ENCODE data around the gene ABCB8. TPM values are rescaled to one million over a fixed set of nuclear protein-coding genes. Genes with fewer than 3 reads are reported as not detected.

Gene ABCB8
- total and polyA plus RNA-seq, 9 of the 15 experiments (the other 6 are each of a cell fraction or from before 2014, with no cell fraction given), result 7.6 to 106 (median 36.3) TPM

DNA sequence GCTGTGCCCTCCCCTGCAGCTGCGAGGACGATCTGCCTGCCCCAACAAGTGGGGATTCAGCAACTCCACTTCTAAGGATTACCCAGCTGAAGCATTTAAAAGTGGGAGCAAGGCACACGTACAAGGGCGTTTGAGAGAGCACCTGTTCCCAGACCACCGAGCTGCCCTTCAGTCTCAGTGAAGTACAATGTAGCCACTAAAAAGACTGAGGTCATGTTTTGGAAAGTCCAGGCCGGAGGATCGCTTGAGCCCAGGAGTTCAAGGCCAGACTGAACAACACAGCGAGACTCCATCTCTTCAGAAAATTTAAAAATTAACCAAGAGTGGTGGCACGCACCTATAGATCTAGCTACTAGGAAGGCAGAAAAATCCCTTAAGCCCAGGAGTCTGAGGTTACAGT, 22.7 kb upstream of the ABCB8 start:
- DNase-seq (ENCODE audit: extremely low read depth in 1 of 4, low spot score in 3 of 4) (no peak), ATAC-seq (no peak), FAIRE-seq (no peak)
- no peaks in the 10 kb centered on the region for H3K36me3 ChIP-seq (ENCODE audit: control insufficient read depth, insufficient read depth, low read length)
- no peaks in the 10 kb centered on the region for H3K9me1 ChIP-seq (ENCODE audit: control insufficient read depth, insufficient read depth, low read length)
- H3K27me3 ChIP-seq (ENCODE audit: control insufficient read depth in 2 of 2, insufficient read depth in 2 of 2, low read length in 2 of 2), result no peaks in the 10 kb centered on the region
- ChIA-PET CTCF (ENCODE audit: low intra/inter-chr PET ratio) (no interaction called here), POLR2A (interaction anchor here (0.7 to 8.4 kb wide), 4 partner anchors 9 to 31 kb away, joined by 3 to 146 read pairs (median 10); partner anchors contain the start of genes ABCB8 and ATG9B)
- peaks cover 19% of the 10 kb centered on the region for H3K79me2 ChIP-seq (ENCODE audit: control insufficient read depth, insufficient read depth, low read length)
- no peak overlapping the region for H3K4me3 ChIP-seq
- 75% methylated on average over 9 of the region's 9 CpGs for WGBS (ENCODE audit: insufficient coverage, low coverage, missing lambda C conversion rate)
- in situ Hi-C loops (cut with MboI), result no loop called here
- H3K4me1 ChIP-seq (replicated peaks in 1 of 2; ENCODE audit: control insufficient read depth in 2 of 2, insufficient read depth in 2 of 2, low read length in 2 of 2), result peaks cover 35 to 63% of the 10 kb centered on the region in 2 experiments
- H3K9ac ChIP-seq (ENCODE audit: insufficient read depth in 1 of 2, low read depth in 2 of 2, low read length in 2 of 2), result no peak overlapping the region
- H2AFZ ChIP-seq (ENCODE audit: low read depth, low read length), result no peak overlapping the region
- no TSS peak for BruUV-seq (replicated peaks)
- no peak overlapping the region for H3K27ac ChIP-seq (ENCODE audit: extremely low read depth, low read depth, low read length)
- H3K9me3 ChIP-seq (replicated peaks; ENCODE audit: control insufficient read depth, insufficient read depth, low read depth, low read length), result no peaks in the 10 kb centered on the region
- H4K20me1 ChIP-seq (replicated peaks; ENCODE audit: control insufficient read depth, insufficient read depth, low read length), result no peaks in the 10 kb centered on the region
- TF ChIP-seq MYC (IDR thresholded peaks at IDR 0.05; ENCODE audit: low read depth, low read length), result no peak
- TF ChIP-seq MYC (CRISPR knock-in tag; IDR thresholded peaks at IDR 0.05; ENCODE audit: borderline replicate concordance, low read depth), result no peak
- TF ChIP-seq, protein P1, sequence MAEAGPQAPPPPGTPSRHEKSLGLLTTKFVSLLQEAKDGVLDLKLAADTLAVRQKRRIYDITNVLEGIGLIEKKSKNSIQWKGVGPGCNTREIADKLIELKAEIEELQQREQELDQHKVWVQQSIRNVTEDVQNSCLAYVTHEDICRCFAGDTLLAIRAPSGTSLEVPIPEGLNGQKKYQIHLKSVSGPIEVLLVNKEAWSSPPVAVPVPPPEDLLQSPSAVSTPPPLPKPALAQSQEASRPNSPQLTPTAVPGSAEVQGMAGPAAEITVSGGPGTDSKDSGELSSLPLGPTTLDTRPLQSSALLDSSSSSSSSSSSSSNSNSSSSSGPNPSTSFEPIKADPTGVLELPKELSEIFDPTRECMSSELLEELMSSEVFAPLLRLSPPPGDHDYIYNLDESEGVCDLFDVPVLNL (CRISPR knock-in tag; IDR thresholded peaks at IDR 0.05; ENCODE audit: low read depth), result no peak
- no peak for TF ChIP-seq SPI1 (IDR thresholded peaks at IDR 0.05; ENCODE audit: borderline replicate concordance, low read depth, low read length)
- no peak for TF ChIP-seq ETS2 (tag; IDR thresholded peaks at IDR 0.05; ENCODE audit: borderline replicate concordance, poor library complexity, severe bottlenecking)
- TF ChIP-seq NRF1 (conservative IDR thresholded peaks at IDR 0.05 in 1 of 2, IDR thresholded peaks at IDR 0.05 in 1 of 2), result no peak
- TF ChIP-seq DNMT1 (IDR thresholded peaks at IDR 0.05), result no peak
- no peak for TF ChIP-seq ZBTB8A (IDR thresholded peaks at IDR 0.05; ENCODE audit: partially characterized antibody)
- no peak for TF ChIP-seq NBN (IDR thresholded peaks at IDR 0.05; ENCODE audit: low read depth)
- no peak for TF ChIP-seq LEF1 (IDR thresholded peaks at IDR 0.05)
- no peak for TF ChIP-seq RBM25 (IDR thresholded peaks at IDR 0.05; ENCODE audit: low read depth, low read length, severe bottlenecking)
- TF ChIP-seq MEIS2 (IDR thresholded peaks at IDR 0.05; ENCODE audit: partially characterized antibody), result no peak
- no peak for TF ChIP-seq SP2 (IDR thresholded peaks at IDR 0.05; ENCODE audit: extremely low read depth, low read depth, low read length, poor library complexity, severe bottlenecking)
- no peak for TF ChIP-seq NONO (IDR thresholded peaks at IDR 0.05; ENCODE audit: low read depth in 2 of 2, low read length in 1 of 2)
- no peak for TF ChIP-seq MIER1 (IDR thresholded peaks at IDR 0.05; ENCODE audit: low read depth)
- TF ChIP-seq RBBP5 (IDR thresholded peaks at IDR 0.05; ENCODE audit: borderline replicate concordance, insufficient read depth, low read length, poor library complexity, severe bottlenecking), result no peak
- TF ChIP-seq, protein P2, sequence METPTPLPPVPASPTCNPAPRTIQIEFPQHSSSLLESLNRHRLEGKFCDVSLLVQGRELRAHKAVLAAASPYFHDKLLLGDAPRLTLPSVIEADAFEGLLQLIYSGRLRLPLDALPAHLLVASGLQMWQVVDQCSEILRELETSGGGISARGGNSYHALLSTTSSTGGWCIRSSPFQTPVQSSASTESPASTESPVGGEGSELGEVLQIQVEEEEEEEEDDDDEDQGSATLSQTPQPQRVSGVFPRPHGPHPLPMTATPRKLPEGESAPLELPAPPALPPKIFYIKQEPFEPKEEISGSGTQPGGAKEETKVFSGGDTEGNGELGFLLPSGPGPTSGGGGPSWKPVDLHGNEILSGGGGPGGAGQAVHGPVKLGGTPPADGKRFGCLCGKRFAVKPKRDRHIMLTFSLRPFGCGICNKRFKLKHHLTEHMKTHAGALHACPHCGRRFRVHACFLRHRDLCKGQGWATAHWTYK (CRISPR knock-in tag; IDR thresholded peaks at IDR 0.05), result no peak
- TF ChIP-seq MAZ (CRISPR knock-in tag; conservative IDR thresholded peaks at IDR 0.05 in 1 of 2, IDR thresholded peaks at IDR 0.05 in 1 of 2), result no peak
- no peak for TF ChIP-seq XRCC5 (IDR thresholded peaks at IDR 0.05; ENCODE audit: low read depth, low read length)
- no peak for TF ChIP-seq KLF1 (tag; IDR thresholded peaks at IDR 0.05)
- H3K4me2 ChIP-seq (ENCODE audit: insufficient read depth, low read length), result no peak overlapping the region
- intact Hi-C loops (cut with micrococcal nuclease), result loop anchor here (5.0 kb wide), 1 partner anchor 227 kb away; the partner anchor contains the start of gene CHPF2

Data from K562 (cell line).